ENCODE measurements around the gene LCN6. TPM values are rescaled to one million over a fixed set of nuclear protein-coding genes. Genes with fewer than 3 reads are reported as not detected.

Gene LCN6
- total RNA-seq, 1 donor from 2014 or later, result not detected

DNA sequence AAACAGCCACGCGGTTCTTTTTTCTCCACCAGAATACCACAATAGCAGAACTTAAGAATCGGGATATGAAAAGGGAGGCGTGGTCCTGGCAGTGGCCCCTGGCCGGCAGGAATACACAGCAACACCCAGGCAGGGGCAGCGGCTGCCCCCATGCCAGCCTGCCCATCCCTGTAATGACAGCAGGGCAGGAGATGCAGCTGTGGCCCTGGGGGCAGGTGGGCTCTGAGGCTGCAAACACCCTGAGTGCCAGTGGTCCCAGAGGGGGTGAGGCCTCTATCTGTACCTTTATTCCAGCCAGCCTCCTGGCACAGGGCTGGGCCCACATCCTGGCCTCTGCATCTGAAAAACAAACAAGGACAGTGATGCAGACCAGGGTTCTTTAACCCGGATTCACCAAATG is 23.6 kb downstream of the LCN6 start:
- Mint-ChIP-seq H3K27me3 (ENCODE audit: low read depth) (peaks cover 14% of the 10 kb centered on the region), H3K27ac (ENCODE audit: unreplicated experiment) (no peak overlapping the region), H3K4me3 (peak overlapping the region; percentile 98), H3K4me1 (peaks cover 48% of the 10 kb centered on the region), H3K9me3 (no peaks in the 10 kb centered on the region), H3K36me3 (ENCODE audit: low read depth) (peaks cover 24% of the 10 kb centered on the region)
- TF ChIP-seq, protein P1, sequence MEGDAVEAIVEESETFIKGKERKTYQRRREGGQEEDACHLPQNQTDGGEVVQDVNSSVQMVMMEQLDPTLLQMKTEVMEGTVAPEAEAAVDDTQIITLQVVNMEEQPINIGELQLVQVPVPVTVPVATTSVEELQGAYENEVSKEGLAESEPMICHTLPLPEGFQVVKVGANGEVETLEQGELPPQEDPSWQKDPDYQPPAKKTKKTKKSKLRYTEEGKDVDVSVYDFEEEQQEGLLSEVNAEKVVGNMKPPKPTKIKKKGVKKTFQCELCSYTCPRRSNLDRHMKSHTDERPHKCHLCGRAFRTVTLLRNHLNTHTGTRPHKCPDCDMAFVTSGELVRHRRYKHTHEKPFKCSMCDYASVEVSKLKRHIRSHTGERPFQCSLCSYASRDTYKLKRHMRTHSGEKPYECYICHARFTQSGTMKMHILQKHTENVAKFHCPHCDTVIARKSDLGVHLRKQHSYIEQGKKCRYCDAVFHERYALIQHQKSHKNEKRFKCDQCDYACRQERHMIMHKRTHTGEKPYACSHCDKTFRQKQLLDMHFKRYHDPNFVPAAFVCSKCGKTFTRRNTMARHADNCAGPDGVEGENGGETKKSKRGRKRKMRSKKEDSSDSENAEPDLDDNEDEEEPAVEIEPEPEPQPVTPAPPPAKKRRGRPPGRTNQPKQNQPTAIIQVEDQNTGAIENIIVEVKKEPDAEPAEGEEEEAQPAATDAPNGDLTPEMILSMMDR (conservative IDR thresholded peaks at IDR 0.05), result no peak
- no peak for DNase-seq (ENCODE audit: low read depth, low spot score)

DNA sequence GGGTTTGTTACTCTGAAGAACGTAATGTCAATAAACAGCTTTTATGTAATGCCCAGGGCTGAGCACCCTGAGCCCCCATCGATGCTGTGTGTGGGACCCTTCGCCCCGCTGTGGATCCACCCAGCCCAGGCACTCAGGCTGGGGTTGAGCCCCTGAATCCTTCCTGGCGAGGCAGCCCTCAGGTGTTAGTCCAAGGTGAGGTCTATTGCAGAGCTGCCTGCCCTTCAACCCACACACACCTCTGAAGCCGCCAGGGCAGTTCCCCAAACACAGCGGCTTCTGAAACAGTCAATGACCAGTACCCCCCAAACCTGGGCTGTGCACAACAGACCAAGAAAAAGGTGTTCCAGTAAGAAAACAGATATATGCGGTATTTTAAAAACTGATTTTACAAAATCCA is 24.3 kb downstream of the LCN6 start:
- H3K4me3 Mint-ChIP-seq, result peak overlapping the region; percentile 98
- H3K9me3 Mint-ChIP-seq, result no peaks in the 10 kb centered on the region
- no peak for DNase-seq (ENCODE audit: low read depth, low spot score)
- peaks cover 44% of the 10 kb centered on the region for H3K4me1 Mint-ChIP-seq
- peaks cover 24% of the 10 kb centered on the region for H3K36me3 Mint-ChIP-seq (ENCODE audit: low read depth)
- TF ChIP-seq, protein P1 (conservative IDR thresholded peaks at IDR 0.05), result no peak
- H3K27ac Mint-ChIP-seq (ENCODE audit: unreplicated experiment), result no peak overlapping the region
- peaks cover 9% of the 10 kb centered on the region for H3K27me3 Mint-ChIP-seq (ENCODE audit: low read depth)

DNA sequence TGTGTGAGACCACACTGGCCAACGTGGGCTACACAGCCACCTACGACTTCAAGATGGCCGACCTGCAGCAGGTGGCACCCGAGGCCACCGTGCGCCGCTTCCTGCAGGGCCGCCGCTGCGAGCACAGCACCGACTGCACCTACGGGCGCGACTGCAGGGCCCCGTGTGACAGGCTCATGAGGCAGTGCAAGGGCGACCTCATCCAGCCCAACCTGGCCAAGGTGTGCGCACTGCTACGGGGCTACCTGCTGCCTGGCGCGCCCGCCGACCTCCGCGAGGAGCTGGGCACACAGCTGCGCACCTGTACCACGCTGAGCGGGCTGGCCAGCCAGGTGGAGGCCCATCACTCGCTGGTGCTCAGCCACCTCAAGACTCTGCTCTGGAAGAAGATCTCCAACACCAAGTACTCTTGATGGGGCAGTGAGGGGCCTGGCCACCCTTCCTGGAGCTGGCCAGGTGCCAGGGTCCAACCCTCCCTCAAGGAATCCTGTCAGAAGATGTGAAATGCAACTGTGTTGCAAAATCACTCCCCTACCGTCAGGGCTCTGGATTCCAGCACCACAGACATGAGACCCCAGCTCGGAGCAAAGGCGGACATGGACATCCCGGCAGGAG is 24.9 kb downstream of the LCN6 start:
- peaks cover 24% of the 10 kb centered on the region for H3K36me3 Mint-ChIP-seq (ENCODE audit: low read depth)
- no peaks in the 10 kb centered on the region for H3K9me3 Mint-ChIP-seq
- DNase-seq (ENCODE audit: low read depth, low spot score), result no peak
- H3K27ac Mint-ChIP-seq (ENCODE audit: unreplicated experiment), result no peak overlapping the region
- TF ChIP-seq, protein P1 (conservative IDR thresholded peaks at IDR 0.05), result no peak
- peaks cover 9% of the 10 kb centered on the region for H3K27me3 Mint-ChIP-seq (ENCODE audit: low read depth)
- H3K4me1 Mint-ChIP-seq, result peaks cover 44% of the 10 kb centered on the region
- peak overlapping the region; percentile 98 for H3K4me3 Mint-ChIP-seq

DNA sequence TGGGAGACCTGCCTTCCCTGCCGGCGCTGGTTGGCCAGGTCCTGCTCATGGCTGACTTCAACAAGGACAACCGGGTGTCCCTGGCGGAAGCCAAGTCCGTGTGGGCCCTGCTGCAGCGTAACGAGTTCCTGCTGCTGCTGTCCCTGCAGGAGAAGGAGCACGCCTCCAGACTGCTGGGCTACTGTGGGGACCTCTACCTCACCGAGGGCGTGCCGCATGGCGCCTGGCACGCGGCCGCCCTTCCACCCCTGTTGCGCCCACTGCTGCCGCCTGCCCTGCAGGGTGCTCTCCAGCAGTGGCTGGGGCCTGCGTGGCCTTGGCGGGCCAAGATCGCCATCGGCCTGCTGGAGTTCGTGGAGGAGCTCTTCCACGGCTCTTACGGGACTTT is 25.4 kb downstream of the LCN6 start:
- Mint-ChIP-seq H3K27ac (ENCODE audit: unreplicated experiment) (no peak overlapping the region), H3K9me3 (no peaks in the 10 kb centered on the region), H3K4me3 (no peak overlapping the region), H3K27me3 (ENCODE audit: low read depth) (peaks cover 9% of the 10 kb centered on the region), H3K4me1 (peaks cover 44% of the 10 kb centered on the region), H3K36me3 (ENCODE audit: low read depth) (peaks cover 24% of the 10 kb centered on the region)
- TF ChIP-seq, protein P1 (conservative IDR thresholded peaks at IDR 0.05), result no peak
- DNase-seq (ENCODE audit: low read depth, low spot score), result no peak

DNA sequence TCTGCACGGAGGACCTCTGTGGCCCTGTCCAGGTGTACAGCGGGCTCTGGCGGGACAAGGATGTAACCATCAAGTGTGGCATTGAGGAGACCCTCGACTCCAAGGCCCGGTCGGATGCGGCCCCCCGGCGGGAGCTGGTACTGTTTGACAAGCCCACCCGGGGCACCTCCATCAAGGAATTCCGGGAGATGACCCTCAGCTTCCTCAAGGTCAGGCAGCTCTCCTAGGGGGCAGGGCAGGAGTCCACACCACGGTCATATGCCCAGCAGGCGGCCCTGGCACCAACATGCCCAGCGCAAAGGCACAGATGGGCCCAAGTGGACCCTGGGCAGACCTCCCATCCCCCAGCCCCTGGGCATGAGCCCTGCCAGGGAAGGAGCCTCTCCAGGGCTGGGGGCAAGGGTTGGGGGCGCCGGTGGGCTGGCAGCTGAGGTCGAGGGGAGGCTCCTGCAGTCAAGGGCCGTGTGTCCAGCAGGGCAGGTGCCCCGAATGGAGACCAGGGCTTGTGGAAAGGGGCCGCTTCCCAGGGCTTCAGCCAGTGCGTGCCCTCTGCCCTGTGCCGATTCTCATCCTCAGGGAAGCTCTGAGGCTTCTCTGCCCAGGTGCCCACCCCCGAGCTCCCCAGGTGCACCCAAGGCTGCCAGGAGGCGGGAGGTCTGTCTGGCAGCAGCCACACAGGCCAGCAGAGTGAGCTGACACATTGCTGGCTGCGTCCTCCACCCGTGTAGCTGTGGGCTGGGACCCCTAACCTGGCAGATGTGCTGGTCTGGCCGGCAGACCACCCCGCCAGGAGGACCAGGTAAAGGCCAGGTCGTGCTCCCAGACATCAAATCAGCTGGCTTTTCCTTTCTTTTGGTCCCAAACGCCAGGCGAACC is 26.0 kb downstream of the LCN6 start:
- no peak overlapping the region for H3K4me3 Mint-ChIP-seq
- TF ChIP-seq, protein P1 (conservative IDR thresholded peaks at IDR 0.05), result no peak
- H3K27me3 Mint-ChIP-seq (ENCODE audit: low read depth), result peaks cover 6% of the 10 kb centered on the region
- peaks cover 44% of the 10 kb centered on the region for H3K4me1 Mint-ChIP-seq
- DNase-seq (ENCODE audit: low read depth, low spot score), result no peak
- H3K27ac Mint-ChIP-seq (ENCODE audit: unreplicated experiment), result no peak overlapping the region
- H3K9me3 Mint-ChIP-seq, result no peaks in the 10 kb centered on the region
- peaks cover 24% of the 10 kb centered on the region for H3K36me3 Mint-ChIP-seq (ENCODE audit: low read depth)

Measured in neural crest cell (in vitro differentiated cells).